Measurements from ENCODE around the gene IRF2BP1. TPM values are rescaled to one million over a fixed set of nuclear protein-coding genes. Genes with fewer than 3 reads are reported as not detected.

IRF2BP1 gene
- total RNA-seq, 1 donor from 2014 or later, result 20.0 TPM

DNA sequence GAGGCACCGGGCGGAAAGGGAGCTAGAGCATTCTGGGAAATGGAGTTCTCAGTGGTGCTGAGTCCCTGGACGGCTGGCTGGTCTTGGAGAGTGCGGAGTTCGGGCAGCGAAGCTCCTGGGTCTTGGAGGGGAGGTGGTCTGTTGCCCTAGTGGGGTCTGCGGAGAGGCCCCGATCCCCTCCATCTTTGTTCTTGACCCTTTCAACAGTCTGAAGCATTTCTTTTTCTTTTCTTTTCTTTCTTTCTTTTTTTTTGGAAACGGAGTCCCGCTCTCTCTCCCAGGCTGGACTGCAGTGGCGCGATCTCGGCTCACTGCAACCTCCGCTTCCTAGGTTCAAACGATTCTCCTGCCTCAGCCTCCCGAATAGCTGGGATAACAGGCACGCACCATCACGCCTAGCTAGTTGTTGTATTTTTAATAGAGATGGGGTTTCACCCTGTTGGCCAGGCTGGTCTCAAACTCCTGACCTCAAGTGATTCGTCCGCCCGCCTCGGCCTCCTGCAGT, 22.6 kb downstream of the IRF2BP1 start:
- no peak for DNase-seq (ENCODE audit: low read depth in 2 of 2)

DNA sequence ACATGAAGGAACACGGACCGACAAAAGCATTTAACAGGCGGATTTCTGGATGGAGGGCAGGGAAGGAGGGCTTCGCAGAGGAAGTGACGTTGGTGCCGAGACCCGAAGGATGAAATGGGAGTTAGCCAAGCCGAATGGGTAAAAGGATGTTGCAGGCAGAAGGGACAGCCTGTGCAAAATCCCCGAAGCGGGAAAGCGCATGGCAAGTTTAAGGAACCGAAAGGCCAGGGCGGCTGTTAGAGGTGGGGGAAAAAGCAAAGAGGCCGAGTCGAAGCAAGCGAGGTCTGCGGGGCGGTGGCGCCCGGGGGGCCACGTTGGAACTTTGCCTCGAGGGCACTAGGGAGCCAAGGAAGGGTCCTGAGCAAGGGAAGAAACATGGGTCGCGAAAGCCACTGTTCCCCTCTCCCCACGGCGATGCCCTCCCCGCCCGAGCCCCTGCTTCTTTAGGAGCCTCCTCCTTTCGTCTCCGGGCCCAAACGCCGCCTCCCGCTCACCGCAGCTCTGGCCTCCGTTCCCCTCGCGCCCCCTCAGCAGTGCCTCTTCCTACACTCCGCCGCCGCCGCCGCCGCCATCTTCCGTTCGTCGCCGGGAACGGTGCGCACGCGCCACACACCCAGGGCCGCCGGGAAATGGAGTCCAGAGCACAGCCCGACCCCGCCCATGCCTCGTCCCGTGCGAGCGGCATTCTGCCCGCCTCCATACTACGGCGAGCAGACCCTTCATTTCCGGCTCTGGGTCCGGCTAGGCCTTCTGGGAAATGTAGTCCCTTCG, 23.2 kb downstream of the IRF2BP1 start, which contains the start of gene SYMPK:
Gene SYMPK (minus strand): TSS at position 584 of the 771 bp plus-strand sequence. CDS start 8,652 bp downstream, outside the sequence.
- DNase-seq (ENCODE audit: low read depth in 2 of 2), result peak; percentile 98 to 99

GRCh38 chr19:45862271-45862563, 23.7 kb downstream of the IRF2BP1 start:
- no peak for DNase-seq (ENCODE audit: low read depth in 2 of 2)

- DNase-seq (ENCODE audit: low read depth in 2 of 2), result no peak
Measured at GRCh38 chr19:45860359-45861259, 25.3 kb downstream of the IRF2BP1 start.

GRCh38 chr19:45854167-45854778, 31.7 kb downstream of the IRF2BP1 start:
- no peak for DNase-seq (ENCODE audit: low read depth in 2 of 2)

GRCh38 chr19:45852983-45853382, 33.0 kb downstream of the IRF2BP1 start:
- no peak for DNase-seq (ENCODE audit: low read depth in 2 of 2)

- no peak for DNase-seq (ENCODE audit: low read depth in 2 of 2)
Measured at GRCh38 chr19:45852145-45852750, 33.7 kb downstream of the IRF2BP1 start.

DNA sequence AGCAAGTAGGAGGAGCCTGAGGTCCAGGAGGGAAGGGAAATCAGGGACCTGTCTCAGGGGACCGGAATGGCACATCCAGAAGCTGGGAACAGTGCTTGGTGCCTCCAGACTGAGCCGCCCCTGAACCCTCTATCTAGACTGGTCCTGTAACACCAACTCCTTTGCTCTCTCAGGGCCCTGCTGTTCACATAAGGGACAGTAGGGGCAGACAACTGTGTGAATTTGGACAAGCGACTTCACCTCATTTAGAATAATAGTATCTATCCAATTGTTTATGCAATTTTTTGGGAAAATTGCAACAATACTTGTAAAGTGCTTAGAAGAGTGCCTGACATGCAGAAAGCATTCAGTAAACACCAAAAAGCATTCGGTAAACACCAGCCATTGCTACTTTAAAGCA, 37.0 kb downstream of the IRF2BP1 start:
- DNase-seq (ENCODE audit: low read depth in 2 of 2), result peak in 1 of 2 donors; percentile 11

DNA sequence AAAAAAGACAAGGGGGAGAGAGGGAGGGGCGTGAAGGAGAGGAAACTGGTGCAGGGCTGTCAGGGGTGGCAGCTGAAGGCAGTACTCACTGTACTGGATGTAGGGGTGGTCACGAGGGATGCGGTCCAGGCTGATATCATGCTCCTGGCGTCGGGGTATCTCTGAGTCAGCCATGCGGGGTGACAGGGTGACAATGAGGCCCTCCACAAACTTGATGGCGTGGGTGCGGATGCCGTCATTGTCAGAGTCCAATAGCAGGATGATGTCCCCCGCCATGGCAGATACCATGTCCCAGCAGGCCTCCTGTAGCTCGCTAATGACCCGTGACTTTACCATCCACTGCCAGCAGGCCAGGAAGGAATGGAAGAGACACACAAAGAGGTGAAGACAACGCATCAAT, 38.3 kb downstream of the IRF2BP1 start:
- DNase-seq (ENCODE audit: low read depth in 2 of 2), result no peak

GRCh38 chr19:45842198-45842597, 43.7 kb downstream of the IRF2BP1 start:
- no peak for DNase-seq (ENCODE audit: low read depth in 2 of 2)

DNA sequence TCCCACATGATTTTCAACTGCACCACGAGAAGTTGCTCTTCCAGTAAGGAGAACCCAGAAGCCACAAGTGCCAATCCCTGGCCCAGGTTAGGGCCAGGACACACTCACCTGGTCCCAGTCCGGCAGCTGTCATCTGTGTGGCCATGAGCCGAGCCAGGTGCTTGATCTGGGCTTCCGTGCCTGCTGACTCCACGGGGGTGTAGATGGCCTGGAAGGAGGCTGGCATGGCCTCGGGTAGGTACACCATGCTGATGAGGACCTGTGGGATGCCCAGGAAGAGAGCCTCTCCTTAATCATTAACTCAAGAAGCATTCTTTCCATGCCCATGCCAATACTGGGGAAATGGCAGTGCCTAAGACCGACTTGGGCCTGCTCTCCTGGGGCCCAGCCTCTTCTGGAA, 51.0 kb downstream of the IRF2BP1 start:
- no peak for DNase-seq (ENCODE audit: low read depth in 2 of 2)

Other genes with a start within 250 kb of the IRF2BP1 start
- 8.9 and 15.1 TPM in 2 replicates for gene EML2, start 246.7 kb downstream of the IRF2BP1 start, total RNA-seq
- gene GIPR, start 217.9 kb downstream of the IRF2BP1 start, total RNA-seq, result under 0.01 TPM in 2 replicates
- 331 and 391 TPM in 2 replicates for gene SNRPD2, start 194.2 kb downstream of the IRF2BP1 start, total RNA-seq
- gene QPCTL, start 193.5 kb downstream of the IRF2BP1 start, total RNA-seq, result 5.9 and 7.7 TPM in 2 replicates
- 3.5 and 4.4 TPM in 2 replicates for gene FBXO46, start 155.2 kb downstream of the IRF2BP1 start, total RNA-seq
- gene MEIOSIN, start 152.7 kb downstream of the IRF2BP1 start, total RNA-seq, result not detected in 2 replicates
- gene SIX5, start 116.9 kb downstream of the IRF2BP1 start, total RNA-seq, result 3.3 and 5.0 TPM in 2 replicates
- gene DMPK, start 103.7 kb downstream of the IRF2BP1 start, total RNA-seq, result 4.4 and 7.7 TPM in 2 replicates
- 11.6 and 19.4 TPM in 2 replicates for gene DMWD, start 93.3 kb downstream of the IRF2BP1 start, total RNA-seq
- under 0.01 TPM in 2 replicates for gene RSPH6A, start 70.8 kb downstream of the IRF2BP1 start, total RNA-seq
- gene SYMPK, start 23.0 kb downstream of the IRF2BP1 start, total RNA-seq, result 18.1 and 21.4 TPM in 2 replicates
- gene FOXA3, start 21.8 kb downstream of the IRF2BP1 start, total RNA-seq, result under 0.01 TPM in 2 replicates
- 0.87 and 1.2 TPM in 2 replicates for gene MYPOP, start 16.5 kb upstream of the IRF2BP1 start, total RNA-seq
- gene NANOS2, start 28.6 kb upstream of the IRF2BP1 start, total RNA-seq, result not detected in 2 replicates
- 3.7 and 6.2 TPM in 2 replicates for gene NOVA2, start 87.7 kb upstream of the IRF2BP1 start, total RNA-seq
- 3.3 and 6.0 TPM in 2 replicates for gene CCDC61, start 109.3 kb upstream of the IRF2BP1 start, total RNA-seq
- gene PGLYRP1, start 136.9 kb upstream of the IRF2BP1 start, total RNA-seq, result not detected in 2 replicates
- gene IGFL4, start 154.9 kb upstream of the IRF2BP1 start, total RNA-seq, result not detected in 2 replicates
- not detected in 2 replicates for gene IGFL3, start 238.5 kb upstream of the IRF2BP1 start, total RNA-seq

All from lung microvascular endothelial cell (primary cell).